Activated naive CD8-positive, alpha-beta T cell treated with anti-CD3 and anti-CD28 coated beads for 36 hours (primary cell): Measurements from ENCODE around the gene OR8B8. TPM values are rescaled to one million over a fixed set of nuclear protein-coding genes. Genes with fewer than 3 reads are reported as not detected.

Experiments
- DNase-seq: peaks from one replicate; pipeline ENCODE4 v3.0.0; 2021
- H3K27ac Mint-ChIP-seq: one replicate; pipeline ENCODE4 v1.8.0; 2022; ENCODE audit warnings: mild to moderate bottlenecking, moderate library complexity, mixed read lengths
- H3K27me3 Mint-ChIP-seq: one replicate; pipeline ENCODE4 v1.8.0; 2022; ENCODE audit warnings: mild to moderate bottlenecking, mixed read lengths
- H3K36me3 Mint-ChIP-seq: one replicate; pipeline ENCODE4 v1.8.0; 2021; ENCODE audit warnings: mild to moderate bottlenecking, mixed read lengths
- H3K4me1 Mint-ChIP-seq: one replicate; pipeline ENCODE4 v1.8.0; 2021; ENCODE audit warnings: mixed read lengths
- H3K4me3 Mint-ChIP-seq: one replicate; pipeline ENCODE4 v1.8.0; 2022; ENCODE audit warnings: mild to moderate bottlenecking, moderate library complexity, mixed read lengths
- H3K9me3 Mint-ChIP-seq: one replicate; pipeline ENCODE4 v1.8.0; 2022; ENCODE audit warnings: mixed read lengths
- total RNA-seq, 2 experiments: library from RNA; stranded (reverse); gene quantifications; one replicate each; pipeline ENCODE4 v1.2.3, GENCODE V29; 2021

Gene OR8B8
- not detected for total RNA-seq

DNA sequence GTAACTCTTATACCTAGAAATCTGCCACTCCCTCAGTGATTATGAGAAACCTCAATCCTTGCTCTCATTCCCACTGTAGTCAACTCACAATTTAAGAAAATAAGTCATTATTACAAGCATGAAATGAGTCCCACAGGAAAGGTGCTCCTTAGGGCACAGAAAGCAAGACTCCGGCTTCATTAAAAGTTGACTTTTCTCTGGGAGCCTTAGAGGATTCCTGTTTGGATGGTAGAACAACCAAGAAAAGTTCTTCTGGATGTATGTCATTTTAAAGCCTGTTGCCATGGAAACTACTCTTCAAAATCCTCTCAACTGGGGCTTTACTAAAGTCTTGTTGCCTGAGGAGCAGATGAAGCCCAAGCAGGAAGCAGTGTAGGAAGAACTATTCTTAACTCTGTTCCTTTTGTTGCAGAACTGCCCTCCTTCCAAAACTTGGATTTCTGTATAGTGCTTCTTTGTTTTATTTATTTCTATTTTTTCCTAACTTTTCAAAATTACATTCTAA, at the start of gene OR8B8:
Gene OR8B8 (minus strand): TSS at position 51 of the 505 bp plus-strand sequence. CDS start 4,611 bp downstream, outside the sequence.
- DNase-seq: no peak
- Mint-ChIP-seq H3K4me1 (no peaks in the 10 kb centered on the region), H3K9me3 (peaks cover 4% of the 10 kb centered on the region), H3K4me3 (no peak within 1 kb of the TSS), H3K27ac (no peak within 1 kb of the TSS), H3K36me3 (no peaks in the 10 kb centered on the region), H3K27me3 (peaks cover 16% of the 10 kb centered on the region)

DNA sequence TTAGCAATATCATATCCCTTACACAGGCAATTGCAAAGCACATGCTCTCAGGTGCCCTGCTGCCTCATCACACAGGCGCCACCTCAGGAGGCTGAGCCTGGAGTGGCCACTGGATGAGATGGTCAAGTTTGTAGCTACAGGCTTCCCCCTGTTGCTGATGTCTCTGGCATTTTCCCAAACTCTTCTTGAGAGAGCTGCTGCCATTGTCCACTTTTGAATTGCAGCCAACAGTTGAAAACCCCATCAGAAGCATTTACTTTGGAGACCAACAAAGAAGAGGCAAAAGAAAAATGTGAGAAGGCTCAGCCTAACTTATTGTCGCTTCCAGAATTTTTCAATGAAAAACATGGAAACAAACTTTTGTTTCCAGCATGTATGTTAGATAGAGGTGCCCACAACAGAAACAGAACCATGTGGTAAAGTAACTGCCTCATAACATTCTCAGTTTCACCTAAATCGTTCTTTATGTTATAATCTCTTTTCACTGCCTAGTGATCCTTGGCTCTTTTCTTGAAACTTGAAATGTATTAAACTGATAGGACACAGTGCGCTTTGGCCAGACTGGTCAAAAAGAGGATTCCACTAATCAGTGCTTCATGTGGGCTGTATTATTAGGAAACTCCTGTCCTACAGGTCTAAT, 47.6 kb upstream of the OR8B8 start:
- Mint-ChIP-seq H3K9me3 (peaks cover 3% of the 10 kb centered on the region), H3K27me3 (peaks cover 5% of the 10 kb centered on the region), H3K4me1 (no peaks in the 10 kb centered on the region), H3K4me3 (no peak overlapping the region), H3K27ac (no peak overlapping the region), H3K36me3 (no peaks in the 10 kb centered on the region)
- no peak for DNase-seq

DNA sequence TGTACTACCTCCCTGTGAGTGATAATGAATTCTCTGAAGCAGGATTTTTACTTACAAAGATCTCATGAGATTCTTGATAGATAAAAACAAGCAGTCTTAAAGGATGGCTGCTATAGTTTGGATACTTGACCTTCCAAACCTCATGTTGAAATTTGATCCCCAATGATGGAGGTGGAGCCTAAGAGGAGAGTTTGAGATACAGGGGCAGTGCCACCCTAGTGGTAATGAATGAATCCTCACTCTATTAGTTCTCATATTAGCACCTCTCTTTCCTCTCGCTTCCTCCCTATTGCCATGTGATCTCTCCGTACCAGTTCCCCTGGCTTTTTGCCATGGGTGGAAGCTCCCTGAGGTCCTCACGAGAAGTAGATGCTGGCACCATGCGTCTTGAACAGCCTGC, 37.9 kb upstream of the OR8B8 start:
- Mint-ChIP-seq H3K4me3 (no peak overlapping the region), H3K4me1 (peaks cover 10% of the 10 kb centered on the region), H3K27ac (no peak overlapping the region), H3K9me3 (peaks cover 1% of the 10 kb centered on the region), H3K27me3 (peaks cover 44% of the 10 kb centered on the region), H3K36me3 (no peaks in the 10 kb centered on the region)
- DNase-seq: no peak

- no peak overlapping the region for H3K27ac Mint-ChIP-seq
- DNase-seq: no peak
- no peak overlapping the region for H3K4me3 Mint-ChIP-seq
- peaks cover 1% of the 10 kb centered on the region for H3K9me3 Mint-ChIP-seq
- peaks cover 10% of the 10 kb centered on the region for H3K4me1 Mint-ChIP-seq
- peaks cover 47% of the 10 kb centered on the region for H3K27me3 Mint-ChIP-seq
- no peaks in the 10 kb centered on the region for H3K36me3 Mint-ChIP-seq
These were observed 37.1 kb upstream of the OR8B8 start for GRCh38 chr11:124482362-124483147.

DNA sequence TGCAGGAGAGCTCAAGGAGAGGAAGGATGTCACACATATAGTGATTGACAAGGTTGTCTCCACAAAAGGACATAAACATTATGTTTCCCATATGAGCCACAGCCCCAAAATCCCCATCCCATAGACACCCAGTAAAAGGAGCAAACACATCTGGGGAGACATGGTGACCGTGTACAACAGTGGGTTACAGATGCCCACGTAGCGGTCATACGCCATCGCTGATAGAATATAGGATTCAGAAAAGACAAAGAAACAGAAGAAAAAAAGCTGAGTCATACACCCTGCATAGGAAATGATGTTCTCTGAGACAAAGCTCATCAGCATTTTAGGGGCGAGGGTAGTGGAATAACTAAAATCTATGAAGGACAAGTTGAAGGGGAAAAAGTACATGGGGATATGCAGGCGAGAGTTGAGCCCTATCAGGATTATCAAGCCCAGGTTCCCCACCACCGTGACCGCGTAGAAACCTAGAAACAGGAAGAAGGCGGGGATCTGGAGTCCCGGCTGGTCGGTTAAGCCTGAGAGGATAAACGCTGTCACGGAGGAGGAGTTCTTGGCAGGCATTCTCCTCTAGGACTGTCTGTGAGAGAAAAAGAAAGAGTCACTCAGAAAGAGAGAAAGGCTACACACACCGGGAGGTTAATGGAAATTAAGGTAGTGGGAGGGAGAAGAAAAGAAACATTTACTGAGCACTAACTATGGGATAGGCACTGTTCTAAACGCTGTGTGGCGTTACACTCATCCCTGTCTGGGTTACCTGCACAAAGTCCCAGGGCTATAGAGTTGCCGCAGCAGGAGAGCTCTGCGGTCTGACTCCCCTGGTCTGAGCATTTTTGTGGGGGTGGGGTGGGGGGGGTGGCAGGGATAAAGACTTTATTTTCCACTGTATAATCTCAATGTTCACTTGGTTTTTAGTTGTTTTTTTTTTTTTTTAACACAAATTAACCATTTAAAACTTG, 36.1 kb upstream of the OR8B8 start:
- peaks cover 10% of the 10 kb centered on the region for H3K4me1 Mint-ChIP-seq
- H3K27ac Mint-ChIP-seq: no peak overlapping the region
- H3K9me3 Mint-ChIP-seq: no peaks in the 10 kb centered on the region
- H3K27me3 Mint-ChIP-seq: peaks cover 47% of the 10 kb centered on the region
- H3K4me3 Mint-ChIP-seq: peak overlapping the region; percentile 62
- H3K36me3 Mint-ChIP-seq: no peaks in the 10 kb centered on the region
- no peak for DNase-seq

DNA sequence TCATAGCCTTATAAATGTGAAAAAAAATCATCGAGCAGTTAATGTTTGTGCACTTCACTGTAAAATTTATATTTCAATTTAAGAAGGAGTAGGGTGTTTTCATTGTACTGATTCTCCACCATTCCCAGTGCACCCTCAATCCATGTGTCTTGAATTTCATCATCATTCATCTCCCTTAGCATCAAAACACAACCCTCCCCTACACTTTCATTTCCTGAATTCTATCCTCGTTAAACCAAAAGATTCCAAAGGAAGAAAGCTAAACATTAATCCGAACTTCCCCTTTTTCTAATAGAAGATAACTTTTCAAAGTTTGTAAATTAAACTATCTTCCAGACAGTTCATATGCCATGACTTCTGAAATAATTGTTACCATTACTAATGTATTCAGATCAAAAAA, 34.1 kb upstream of the OR8B8 start:
- Mint-ChIP-seq H3K4me1 (peaks cover 10% of the 10 kb centered on the region), H3K27me3 (peaks cover 54% of the 10 kb centered on the region), H3K36me3 (no peaks in the 10 kb centered on the region), H3K4me3 (no peak overlapping the region), H3K9me3 (no peaks in the 10 kb centered on the region), H3K27ac (no peak overlapping the region)
- no peak for DNase-seq

DNA sequence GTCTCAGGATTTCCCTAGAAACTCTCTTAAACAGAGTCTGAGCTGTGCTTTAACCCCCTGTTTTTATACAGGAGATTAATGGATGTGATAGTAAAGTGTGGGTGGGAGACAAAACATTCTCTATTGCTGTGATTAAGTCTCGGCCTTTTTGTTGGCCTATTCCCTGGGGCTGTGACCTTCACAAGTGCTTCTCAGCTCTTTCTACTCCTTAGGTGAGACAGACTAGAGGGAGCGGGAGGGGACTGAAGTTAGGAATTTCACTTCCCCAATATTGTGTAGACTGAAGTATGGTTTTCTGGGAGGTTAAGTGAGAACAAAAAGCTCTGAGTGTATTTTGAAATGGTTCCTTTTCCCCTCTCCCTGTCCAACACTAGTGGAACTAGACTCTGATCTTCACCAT, 29.8 kb upstream of the OR8B8 start:
- H3K27ac Mint-ChIP-seq: no peak overlapping the region
- H3K36me3 Mint-ChIP-seq: no peaks in the 10 kb centered on the region
- DNase-seq: no peak
- no peaks in the 10 kb centered on the region for H3K9me3 Mint-ChIP-seq
- H3K27me3 Mint-ChIP-seq: peaks cover 29% of the 10 kb centered on the region
- H3K4me3 Mint-ChIP-seq: no peak overlapping the region
- H3K4me1 Mint-ChIP-seq: no peaks in the 10 kb centered on the region

GRCh38 chr11:124474779-124475178, 29.3 kb upstream of the OR8B8 start:
- Mint-ChIP-seq H3K27me3 (peaks cover 24% of the 10 kb centered on the region), H3K36me3 (no peaks in the 10 kb centered on the region), H3K4me3 (no peak overlapping the region), H3K4me1 (no peaks in the 10 kb centered on the region), H3K27ac (no peak overlapping the region), H3K9me3 (no peaks in the 10 kb centered on the region)
- no peak for DNase-seq

DNA sequence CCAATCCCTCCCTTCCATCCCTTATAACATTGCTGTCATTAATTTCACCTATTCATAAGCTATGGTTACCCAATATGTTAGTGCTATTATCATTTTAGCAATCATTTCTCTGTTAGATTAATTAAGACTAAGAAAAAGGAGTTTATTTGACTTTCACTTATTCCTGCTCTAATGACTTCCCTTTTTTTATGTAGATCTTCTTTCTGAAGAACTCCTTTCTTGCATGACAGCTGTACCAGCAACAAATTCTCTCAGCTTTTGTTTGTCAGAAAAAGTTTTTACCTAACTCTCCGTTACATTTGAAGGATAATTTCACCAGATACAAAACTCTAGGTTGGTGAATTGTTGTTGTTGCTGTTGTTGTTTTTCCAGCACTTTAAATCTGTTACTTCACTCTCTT, 28.6 kb upstream of the OR8B8 start:
- H3K4me3 Mint-ChIP-seq: no peak overlapping the region
- H3K27ac Mint-ChIP-seq: no peak overlapping the region
- no peak for DNase-seq
- no peaks in the 10 kb centered on the region for H3K36me3 Mint-ChIP-seq
- no peaks in the 10 kb centered on the region for H3K9me3 Mint-ChIP-seq
- H3K27me3 Mint-ChIP-seq: peaks cover 17% of the 10 kb centered on the region
- H3K4me1 Mint-ChIP-seq: no peaks in the 10 kb centered on the region

DNA sequence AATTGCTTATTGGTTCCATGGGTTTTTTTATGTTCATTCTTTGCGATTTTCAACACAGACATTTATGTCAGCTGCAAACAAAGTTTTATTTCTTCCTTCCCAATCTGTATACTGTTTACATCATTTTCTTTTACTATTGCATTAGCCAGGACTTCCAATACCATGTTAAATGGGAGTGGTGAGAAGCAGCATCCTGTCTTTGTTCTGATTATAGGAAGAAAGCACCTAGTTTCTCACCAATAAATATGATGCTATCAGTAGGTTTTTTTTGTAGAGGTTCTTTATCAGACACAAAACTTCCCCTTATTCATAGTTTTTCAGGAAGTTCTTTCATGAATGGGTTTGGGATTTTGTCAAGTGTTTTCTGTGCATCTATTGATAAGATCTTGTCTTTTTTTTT, 28.0 kb upstream of the OR8B8 start:
- Mint-ChIP-seq H3K4me3 (no peak overlapping the region), H3K27me3 (peaks cover 15% of the 10 kb centered on the region), H3K4me1 (no peaks in the 10 kb centered on the region), H3K27ac (no peak overlapping the region), H3K36me3 (no peaks in the 10 kb centered on the region), H3K9me3 (no peaks in the 10 kb centered on the region)
- no peak for DNase-seq

GRCh38 chr11:124470561-124471227, 25.2 kb upstream of the OR8B8 start:
- Mint-ChIP-seq H3K9me3 (no peaks in the 10 kb centered on the region), H3K4me1 (no peaks in the 10 kb centered on the region), H3K27me3 (peaks cover 15% of the 10 kb centered on the region), H3K27ac (no peak overlapping the region), H3K4me3 (no peak overlapping the region), H3K36me3 (no peaks in the 10 kb centered on the region)
- DNase-seq: no peak

- H3K27ac Mint-ChIP-seq: no peak overlapping the region
- no peaks in the 10 kb centered on the region for H3K36me3 Mint-ChIP-seq
- H3K27me3 Mint-ChIP-seq: peaks cover 20% of the 10 kb centered on the region
- no peaks in the 10 kb centered on the region for H3K4me1 Mint-ChIP-seq
- no peaks in the 10 kb centered on the region for H3K9me3 Mint-ChIP-seq
- DNase-seq: no peak
- no peak overlapping the region for H3K4me3 Mint-ChIP-seq
These were observed 22.0 kb upstream of the OR8B8 start for GRCh38 chr11:124467381-124467927.

DNA sequence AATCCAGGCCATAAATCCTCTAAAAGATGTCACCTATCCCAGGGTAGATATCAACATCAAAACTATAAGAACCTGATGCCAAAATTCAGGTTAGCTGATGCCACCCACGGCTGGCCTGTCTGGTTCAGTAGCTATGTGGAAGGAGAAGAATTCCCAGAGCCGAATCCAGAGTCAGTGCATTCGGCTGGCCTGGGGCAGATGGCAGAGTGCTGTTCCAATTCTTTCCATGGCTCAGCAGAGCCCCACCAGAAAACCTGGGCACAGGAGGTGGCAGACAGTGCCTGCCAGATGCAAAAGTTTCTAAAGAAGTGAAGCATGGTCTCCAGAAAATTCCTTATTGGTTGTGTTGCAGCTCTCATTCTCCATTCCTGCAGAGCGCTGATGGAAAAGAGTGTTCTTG, 19.9 kb upstream of the OR8B8 start:
- DNase-seq: no peak
- no peak overlapping the region for H3K4me3 Mint-ChIP-seq
- no peaks in the 10 kb centered on the region for H3K9me3 Mint-ChIP-seq
- no peaks in the 10 kb centered on the region for H3K4me1 Mint-ChIP-seq
- no peaks in the 10 kb centered on the region for H3K36me3 Mint-ChIP-seq
- H3K27ac Mint-ChIP-seq: no peak overlapping the region
- H3K27me3 Mint-ChIP-seq: peaks cover 20% of the 10 kb centered on the region

- DNase-seq: no peak
- no peaks in the 10 kb centered on the region for H3K9me3 Mint-ChIP-seq
- no peak overlapping the region for H3K27ac Mint-ChIP-seq
- no peak overlapping the region for H3K4me3 Mint-ChIP-seq
- no peaks in the 10 kb centered on the region for H3K4me1 Mint-ChIP-seq
- peaks cover 20% of the 10 kb centered on the region for H3K27me3 Mint-ChIP-seq
- H3K36me3 Mint-ChIP-seq: no peaks in the 10 kb centered on the region
These were observed 18.5 kb upstream of the OR8B8 start for GRCh38 chr11:124463990-124464389.
